ENCODE data around the gene CTU2. TPM values are rescaled to one million over a fixed set of nuclear protein-coding genes. Genes with fewer than 3 reads are reported as not detected.

The CTU2 gene
- total and polyA plus RNA-seq, 2 donors (not counting 1 experiment from before 2014, with no cell fraction given), result 7.6 to 11.9 TPM

GRCh38 chr16:88748364-88748763, 42.1 kb downstream of the CTU2 start:
- H3K36me3 ChIP-seq (ENCODE audit: control insufficient read depth, insufficient read depth, low read length), result peaks cover 9% of the 10 kb centered on the region
- H4K20me1 ChIP-seq (ENCODE audit: control insufficient read depth, extremely low read depth, insufficient read depth, low read length), result peaks cover 1% of the 10 kb centered on the region
- no peaks in the 10 kb centered on the region for H3K27me3 ChIP-seq (ENCODE audit: control insufficient read depth, insufficient read depth, low read length)
- H3K9me3 ChIP-seq (ENCODE audit: control insufficient read depth, insufficient read depth, low read depth, low read length), result no peaks in the 10 kb centered on the region
- H3K79me2 ChIP-seq (ENCODE audit: control insufficient read depth, insufficient read depth, low read length), result peaks cover 48% of the 10 kb centered on the region
- no peak for TF ChIP-seq EZH2 (IDR thresholded peaks at IDR 0.05; ENCODE audit: low read length, missing control alignments)
- no peak for TF ChIP-seq CTCF (conservative IDR thresholded peaks at IDR 0.05 in 1 of 2, IDR thresholded peaks at IDR 0.05 in 1 of 2; ENCODE audit: low read depth in 1 of 2, low read length in 2 of 2)
- no peak overlapping the region for H3K4me3 ChIP-seq (replicated peaks in 1 of 4; ENCODE audit: control extremely low read depth in 1 of 4, insufficient read depth in 1 of 4, low read depth in 3 of 4, low read length in 4 of 4)
- no peak overlapping the region for H2AFZ ChIP-seq (ENCODE audit: low read length)
- no peak overlapping the region for H3K9ac ChIP-seq (ENCODE audit: insufficient read depth, low read length)
- no peak overlapping the region for H3K4me2 ChIP-seq (ENCODE audit: extremely low read depth, insufficient read depth, low read length)
- no peak for DNase-seq (ENCODE audit: low read depth in 2 of 2)
- H3K4me1 ChIP-seq (ENCODE audit: control insufficient read depth, extremely low read depth, insufficient read depth, low read length), result peaks cover under 1% of the 10 kb centered on the region
- H3K27ac ChIP-seq (ENCODE audit: insufficient read depth, low read length), result no peak overlapping the region

GRCh38 chr16:88749358-88749757, 43.1 kb downstream of the CTU2 start:
- Histone ChIP-seq H3K4me2 (ENCODE audit: extremely low read depth, insufficient read depth, low read length) (no peak overlapping the region), H3K79me2 (ENCODE audit: control insufficient read depth, insufficient read depth, low read length) (peaks cover 49% of the 10 kb centered on the region), H3K4me1 (ENCODE audit: control insufficient read depth, extremely low read depth, insufficient read depth, low read length) (peaks cover 2% of the 10 kb centered on the region), H3K36me3 (ENCODE audit: control insufficient read depth, insufficient read depth, low read length) (peaks cover 9% of the 10 kb centered on the region), H3K27me3 (ENCODE audit: control insufficient read depth, insufficient read depth, low read length) (no peaks in the 10 kb centered on the region), H2AFZ (ENCODE audit: low read length) (no peak overlapping the region), H3K27ac (ENCODE audit: insufficient read depth, low read length) (no peak overlapping the region), H3K4me3 (replicated peaks in 1 of 4; ENCODE audit: control extremely low read depth in 1 of 4, insufficient read depth in 1 of 4, low read depth in 3 of 4, low read length in 4 of 4) (no peak overlapping the region), H3K9ac (ENCODE audit: insufficient read depth, low read length) (no peak overlapping the region), H4K20me1 (ENCODE audit: control insufficient read depth, extremely low read depth, insufficient read depth, low read length) (no peaks in the 10 kb centered on the region), H3K9me3 (ENCODE audit: control insufficient read depth, insufficient read depth, low read depth, low read length) (no peaks in the 10 kb centered on the region)
- TF ChIP-seq EZH2 (IDR thresholded peaks at IDR 0.05; ENCODE audit: low read length, missing control alignments) (no peak), CTCF (conservative IDR thresholded peaks at IDR 0.05 in 1 of 2, IDR thresholded peaks at IDR 0.05 in 1 of 2; ENCODE audit: low read depth in 1 of 2, low read length in 2 of 2) (no peak)
- no peak for DNase-seq (ENCODE audit: low read depth in 2 of 2)

- no peaks in the 10 kb centered on the region for H3K27me3 ChIP-seq (ENCODE audit: control insufficient read depth, insufficient read depth, low read length)
- no peak for DNase-seq (ENCODE audit: low read depth in 2 of 2)
- no peak for TF ChIP-seq CTCF (conservative IDR thresholded peaks at IDR 0.05 in 1 of 2, IDR thresholded peaks at IDR 0.05 in 1 of 2; ENCODE audit: low read depth in 1 of 2, low read length in 2 of 2)
- TF ChIP-seq EZH2 (IDR thresholded peaks at IDR 0.05; ENCODE audit: low read length, missing control alignments), result no peak
- no peak overlapping the region for H3K4me3 ChIP-seq (replicated peaks in 1 of 4; ENCODE audit: control extremely low read depth in 1 of 4, insufficient read depth in 1 of 4, low read depth in 3 of 4, low read length in 4 of 4)
- no peak overlapping the region for H3K27ac ChIP-seq (ENCODE audit: insufficient read depth, low read length)
- H3K36me3 ChIP-seq (ENCODE audit: control insufficient read depth, insufficient read depth, low read length), result peaks cover 9% of the 10 kb centered on the region
- H3K4me1 ChIP-seq (ENCODE audit: control insufficient read depth, extremely low read depth, insufficient read depth, low read length), result peaks cover 3% of the 10 kb centered on the region
- no peak overlapping the region for H2AFZ ChIP-seq (ENCODE audit: low read length)
- H3K79me2 ChIP-seq (ENCODE audit: control insufficient read depth, insufficient read depth, low read length), result peaks cover 62% of the 10 kb centered on the region
- H3K9ac ChIP-seq (ENCODE audit: insufficient read depth, low read length), result no peak overlapping the region
- H3K9me3 ChIP-seq (ENCODE audit: control insufficient read depth, insufficient read depth, low read depth, low read length), result no peaks in the 10 kb centered on the region
- no peaks in the 10 kb centered on the region for H4K20me1 ChIP-seq (ENCODE audit: control insufficient read depth, extremely low read depth, insufficient read depth, low read length)
- no peak overlapping the region for H3K4me2 ChIP-seq (ENCODE audit: extremely low read depth, insufficient read depth, low read length)
Measured at GRCh38 chr16:88750854-88751253, 44.6 kb downstream of the CTU2 start.

Measured in fibroblast of lung (primary cell).